SHP77 treated with DMSO at 0.1 percent for 48 hours (cell line): Measurements from ENCODE around the gene TIAM2.
"Not testable (repeated sequence)": the region's sequence is repeated elsewhere in the genome, so short reads cannot be mapped to it uniquely, and the experiment has no call there.

Source experiments
- DNase-seq: peaks from one replicate; lab custom pipeline; 2025; lab: John Stamatoyannopoulos, UW

Gene TIAM2

GRCh38 chr6:154995254-154996015 is at the start of gene TIAM2:
Gene TIAM2 (plus strand): TSS chr6:154995315. CDS start chr6:155129224, 133,909 bp downstream.
- DNase-seq: no peak

- no peak for DNase-seq
These were observed 44.2 kb upstream of the TIAM2 start for GRCh38 chr6:154950979-154951344.

- DNase-seq: no peak
These were observed 43.5 kb upstream of the TIAM2 start for GRCh38 chr6:154951345-154952200.

DNA sequence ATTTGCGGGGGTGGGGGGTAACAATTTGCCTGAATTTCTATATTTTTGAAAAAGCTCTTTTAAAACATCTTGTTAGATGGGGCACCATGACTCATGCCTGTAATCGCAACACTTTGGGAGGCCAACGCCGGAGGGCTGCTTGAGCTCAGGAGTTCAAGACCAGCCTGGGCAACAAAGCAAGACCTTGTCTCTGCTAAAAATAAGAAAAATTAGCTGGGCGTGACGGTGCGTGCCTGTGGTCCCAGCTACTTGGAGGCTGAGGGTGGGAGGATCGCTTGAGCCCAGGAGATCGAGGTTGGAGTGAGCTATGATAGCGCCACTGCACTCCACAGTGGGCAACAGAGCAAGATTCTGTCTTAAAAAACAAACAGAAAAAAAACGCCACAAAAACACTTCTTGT is 41.5 kb upstream of the TIAM2 start:
- no peak for DNase-seq

DNA sequence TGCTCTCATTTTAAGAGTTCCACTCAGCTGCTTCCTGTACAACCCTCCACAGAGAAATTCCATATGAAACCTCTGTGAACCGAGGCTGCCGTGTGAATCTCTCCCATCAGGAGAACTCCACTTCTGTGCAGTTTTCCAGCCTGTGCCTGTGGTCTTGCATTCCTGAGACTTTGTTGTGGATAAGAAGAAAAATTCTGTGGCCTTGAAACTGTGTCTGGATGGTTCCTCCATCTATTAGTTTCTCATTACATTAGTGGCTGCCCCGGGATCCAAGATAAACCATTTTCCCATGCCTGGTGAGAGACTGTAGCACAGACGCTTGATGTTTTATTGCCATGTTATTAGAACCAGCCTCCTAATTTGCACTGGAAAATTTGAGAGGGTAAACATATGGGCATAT is 40.8 kb upstream of the TIAM2 start:
- DNase-seq: no peak

DNA sequence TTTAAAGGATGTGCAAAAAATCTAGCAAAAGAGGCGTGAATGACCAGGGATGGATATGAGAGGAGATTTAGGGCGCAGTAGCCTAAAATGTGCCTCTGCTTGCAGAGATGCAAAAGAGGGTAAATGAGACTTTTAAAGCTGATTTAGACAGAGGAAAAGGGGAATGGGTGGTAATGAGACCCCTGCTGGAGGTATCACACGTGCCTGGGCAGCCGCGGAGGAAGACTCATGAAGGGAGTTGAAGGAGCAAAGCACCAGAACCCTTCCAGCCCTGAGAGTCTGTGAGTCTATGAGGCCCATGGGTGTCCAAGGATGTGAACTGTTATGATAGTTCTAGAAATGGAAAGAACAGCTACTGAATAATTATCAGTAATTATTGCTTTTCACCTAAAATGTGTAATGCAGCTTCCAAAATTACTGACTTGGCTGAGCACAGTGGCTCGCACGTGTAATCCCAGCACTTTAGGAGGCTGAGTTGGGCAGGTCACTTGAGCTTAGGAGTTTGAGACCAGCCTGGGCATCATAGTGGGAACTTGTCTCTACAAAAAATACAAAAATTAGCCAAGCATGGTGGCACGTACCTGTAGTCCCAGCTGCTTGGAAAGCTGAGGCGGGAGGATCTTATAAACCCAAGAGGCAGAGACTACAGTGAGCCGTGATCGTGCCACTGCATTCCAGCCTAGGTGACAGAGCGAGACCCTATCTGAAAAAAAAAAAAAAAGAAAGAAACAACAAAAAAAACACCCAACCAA is 38.2 kb upstream of the TIAM2 start:
- DNase-seq: no peak

DNA sequence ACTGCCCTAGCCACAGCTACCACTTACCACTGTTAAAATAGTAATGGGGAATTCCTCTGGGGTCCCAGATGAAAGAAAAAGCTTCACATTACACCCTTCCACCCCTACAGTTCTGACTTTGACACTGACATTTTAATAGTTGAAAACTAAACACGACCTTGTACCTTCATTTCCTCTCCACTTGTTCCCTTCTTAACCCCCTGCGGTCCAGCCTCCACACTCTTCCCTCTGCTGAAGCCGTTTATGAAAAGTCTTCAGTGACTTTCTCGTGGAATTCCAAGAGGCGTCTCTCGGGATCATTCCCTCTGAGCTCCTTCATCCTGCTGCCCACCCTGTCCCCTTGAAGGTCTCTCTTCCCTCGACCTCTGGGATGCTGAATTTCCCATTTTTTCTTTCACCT is 36.6 kb upstream of the TIAM2 start:
- DNase-seq: no peak

DNA sequence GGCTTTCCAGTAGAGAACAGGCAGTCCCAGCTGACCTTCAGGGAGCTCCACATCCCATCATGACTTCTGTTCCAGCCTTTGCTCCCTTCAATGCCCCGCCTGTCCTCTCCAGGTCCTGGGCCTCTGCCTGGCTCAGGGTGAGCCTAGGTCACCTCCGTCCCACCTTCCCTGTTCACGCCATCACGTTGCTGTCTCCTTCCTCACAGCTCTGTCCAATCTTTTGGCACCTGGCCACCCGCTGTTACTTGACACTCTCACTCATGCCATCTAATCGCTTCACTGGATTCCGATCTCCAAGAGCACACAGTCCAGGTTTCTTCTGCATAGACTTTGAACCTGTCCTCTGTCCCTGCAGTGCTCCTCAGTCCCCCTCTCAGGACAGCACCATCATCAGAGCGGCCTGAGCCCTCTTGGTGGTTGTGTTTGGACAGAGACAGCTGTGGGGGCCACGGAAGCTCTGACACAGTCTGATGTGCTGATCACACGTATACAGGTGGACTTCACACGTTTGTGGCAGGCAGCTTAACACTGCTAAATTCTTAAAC is 34.7 kb upstream of the TIAM2 start:
- no peak for DNase-seq

DNA sequence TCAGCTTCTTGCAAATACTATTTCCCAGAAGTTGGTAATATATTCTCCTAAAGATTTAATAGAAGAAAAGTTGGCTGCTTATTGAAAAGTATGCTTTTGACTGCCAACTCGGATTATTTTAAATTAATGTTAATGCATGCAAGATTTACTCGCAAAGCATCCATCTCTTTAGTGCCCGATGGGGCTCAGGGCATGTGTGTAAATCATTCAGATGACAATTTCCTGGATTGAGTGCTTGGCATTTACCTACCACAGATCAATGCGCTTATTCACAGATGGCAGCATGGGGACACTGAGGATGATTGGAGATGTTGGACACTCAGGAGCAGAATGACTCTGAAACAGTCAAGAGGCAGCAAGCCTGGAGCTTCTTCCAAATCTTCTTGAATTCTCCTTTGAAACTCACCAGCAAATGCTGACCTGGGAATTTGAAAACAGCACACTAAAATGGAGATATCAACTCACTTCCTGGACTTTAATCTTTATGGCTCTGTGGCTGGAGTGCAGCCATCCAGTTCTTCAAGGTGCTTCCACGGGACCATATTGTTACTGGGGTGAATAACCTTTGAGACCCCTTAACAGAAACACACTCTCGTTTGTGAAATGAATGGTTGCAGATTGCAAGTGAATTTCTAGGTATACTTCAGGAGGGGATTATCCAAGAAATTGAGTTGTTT is 34.1 kb upstream of the TIAM2 start:
- no peak for DNase-seq

DNA sequence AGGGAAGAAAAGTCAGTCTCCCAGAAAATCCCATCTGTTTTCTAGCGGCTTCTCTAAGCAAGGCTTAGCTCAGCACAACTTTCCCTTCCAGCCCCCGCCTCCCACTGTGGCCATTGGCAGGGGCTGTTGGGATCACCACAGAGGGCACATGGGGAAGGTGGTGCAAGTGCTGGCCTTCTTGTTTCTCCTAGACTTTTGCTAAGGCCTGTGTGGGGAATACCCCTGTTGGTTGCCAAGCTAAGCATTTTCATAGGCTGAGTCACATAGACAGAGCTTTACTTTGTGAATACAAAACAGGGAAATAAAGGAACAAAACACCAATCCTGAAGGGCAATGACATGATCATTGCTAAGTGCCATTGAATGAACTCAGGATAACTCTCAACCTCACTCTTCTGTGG is 32.4 kb upstream of the TIAM2 start:
- no peak for DNase-seq

DNA sequence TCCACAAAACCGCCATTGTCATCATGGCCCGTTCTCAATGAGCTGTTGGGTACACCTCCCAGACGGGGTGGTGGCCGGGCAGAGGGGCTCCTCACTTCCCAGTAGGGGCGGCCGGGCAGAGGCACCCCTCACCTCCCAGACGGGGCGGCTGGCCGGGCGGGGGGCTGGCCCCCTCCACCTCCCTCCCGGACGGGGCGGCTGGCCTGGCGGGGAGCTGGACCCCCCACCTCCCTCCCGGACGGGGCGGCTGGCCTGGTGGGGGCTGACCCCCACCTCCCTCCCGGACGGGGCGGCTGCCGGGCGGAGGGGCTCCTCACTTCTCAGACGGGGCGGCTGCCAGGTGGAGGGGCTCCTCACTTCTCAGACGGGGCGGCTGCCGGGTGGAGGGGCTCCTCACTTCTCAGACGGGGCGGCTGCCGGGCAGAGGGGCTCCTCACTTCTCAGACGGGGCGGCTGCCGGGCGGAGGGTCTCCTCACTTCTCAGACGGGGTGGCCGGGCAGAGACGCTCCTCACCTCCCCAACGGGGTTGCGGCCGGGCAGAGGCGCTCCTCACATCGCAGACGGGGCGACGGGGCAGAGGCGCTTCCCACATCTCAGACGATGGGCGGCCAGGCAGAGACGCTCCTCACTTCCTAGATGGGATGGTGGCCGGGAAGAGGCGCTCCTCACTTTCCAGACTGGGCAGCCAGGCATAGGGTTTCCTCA is 28.9 kb upstream of the TIAM2 start:
- DNase-seq: not testable (repeated sequence)

DNA sequence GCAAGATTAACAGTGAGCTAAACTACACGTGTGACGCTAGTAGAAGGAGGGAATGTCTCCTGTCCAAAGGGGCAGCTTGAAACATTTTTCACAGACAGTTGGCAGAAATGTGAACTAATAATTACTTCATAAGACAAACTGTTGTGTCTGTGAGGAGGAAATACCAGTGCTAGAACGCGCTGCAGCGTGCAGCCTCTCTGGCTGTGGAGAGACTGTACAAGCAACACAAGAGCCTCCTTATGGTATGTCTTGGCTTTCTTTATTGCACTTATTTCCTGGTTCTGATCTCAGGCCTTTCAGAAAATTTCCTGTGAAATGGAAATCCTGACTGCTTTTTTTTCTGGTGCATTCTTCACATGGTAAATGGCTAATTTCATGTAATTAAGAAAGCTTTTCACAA is 25.3 kb upstream of the TIAM2 start:
- DNase-seq: no peak

GRCh38 chr6:154974485-154975149 is 20.5 kb upstream of the TIAM2 start:
- no peak for DNase-seq

DNA sequence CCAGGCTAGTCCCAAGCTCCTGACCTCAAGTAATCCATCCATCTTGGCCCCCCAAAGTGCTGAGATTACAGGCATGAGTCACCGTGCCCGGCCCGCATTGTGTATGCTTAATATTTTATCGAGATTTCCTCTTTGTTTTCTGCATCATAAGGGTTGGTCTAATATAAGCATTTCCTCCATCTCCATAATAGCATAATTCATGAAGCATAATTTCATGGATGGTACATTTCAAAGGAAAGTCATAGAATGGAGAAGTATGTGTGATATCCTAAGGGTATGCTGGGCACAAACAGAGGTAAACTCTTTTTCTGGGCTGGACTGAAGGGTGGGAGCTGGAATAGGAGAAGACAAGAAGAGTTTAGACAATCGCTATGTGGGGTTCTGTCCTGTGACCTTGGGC is 17.5 kb upstream of the TIAM2 start:
- no peak for DNase-seq

- DNase-seq: no peak
These were observed 14.6 kb upstream of the TIAM2 start for GRCh38 chr6:154980273-154981078.

DNA sequence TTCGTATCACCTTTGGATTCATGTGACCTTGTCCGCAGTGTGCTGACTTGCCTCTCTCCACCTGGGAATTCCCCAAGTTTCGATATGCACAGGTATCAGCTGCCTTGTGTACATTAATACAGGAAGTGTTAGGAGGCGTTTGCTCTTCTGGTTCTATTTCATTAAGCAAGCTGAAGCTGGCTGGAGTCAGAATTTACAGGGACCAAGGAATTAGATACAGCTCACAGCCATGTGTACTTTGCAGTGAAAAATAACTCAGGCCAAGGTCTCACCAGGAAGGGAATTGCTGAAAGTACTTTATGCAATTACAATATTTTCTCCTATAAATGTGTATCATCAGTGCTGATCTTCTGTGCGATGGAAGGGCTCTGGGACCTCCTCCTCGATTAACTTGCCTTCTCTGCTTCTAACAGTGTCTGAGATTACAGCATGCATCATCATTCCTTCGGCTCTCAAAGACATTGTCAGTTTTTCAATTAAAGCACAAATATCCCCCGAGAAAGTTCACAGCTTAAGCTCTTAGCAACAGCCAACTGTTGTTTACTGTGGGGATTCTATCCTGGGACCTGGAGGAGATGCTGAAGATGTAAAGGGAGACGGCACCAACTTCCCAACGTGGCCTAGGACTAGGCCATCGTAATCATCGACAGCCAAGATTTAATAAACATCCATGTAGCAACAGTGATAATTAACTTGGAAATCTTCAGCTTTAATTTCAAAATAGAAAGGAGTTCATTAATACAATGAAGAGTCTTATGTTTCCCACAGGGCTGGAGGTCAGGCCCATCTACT is 13.8 kb upstream of the TIAM2 start:
- no peak for DNase-seq

- no peak for DNase-seq
These were observed 11.0 kb upstream of the TIAM2 start for GRCh38 chr6:154984146-154984545.

DNA sequence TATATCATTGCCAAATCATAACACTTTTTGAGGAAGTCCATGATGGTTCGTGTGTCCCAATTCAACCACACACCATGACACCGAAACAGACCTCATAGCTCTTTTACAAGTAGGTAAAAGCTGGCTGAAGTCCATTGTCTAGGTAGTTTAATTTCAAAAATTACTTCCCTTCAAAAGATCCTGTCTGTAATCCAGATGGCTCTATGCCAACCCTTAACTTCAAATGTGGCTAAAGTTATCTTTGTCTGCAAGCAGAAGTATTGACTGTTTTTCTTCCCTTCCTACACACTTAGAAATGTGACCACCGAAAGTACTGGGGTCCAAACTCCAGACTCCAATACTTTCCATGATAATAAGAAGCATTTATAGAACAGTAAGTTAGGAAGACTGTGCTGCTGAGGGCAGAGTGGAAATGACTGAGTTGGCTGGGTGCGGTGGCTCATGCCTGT is 8.3 kb upstream of the TIAM2 start:
- no peak for DNase-seq

GRCh38 chr6:154989448-154989847 is 5.7 kb upstream of the TIAM2 start:
- no peak for DNase-seq
